HG02973 (cell line): ENCODE data around the gene PCTP.

Experiments
- ATAC-seq: cut with Tn5 transposase; IDR thresholded peaks from one replicate; pipeline ENCODE4 v1.9.1; 2021; ENCODE audit warnings: moderate library complexity; ENCODE audit not compliant: unreplicated experiment

PCTP gene

DNA sequence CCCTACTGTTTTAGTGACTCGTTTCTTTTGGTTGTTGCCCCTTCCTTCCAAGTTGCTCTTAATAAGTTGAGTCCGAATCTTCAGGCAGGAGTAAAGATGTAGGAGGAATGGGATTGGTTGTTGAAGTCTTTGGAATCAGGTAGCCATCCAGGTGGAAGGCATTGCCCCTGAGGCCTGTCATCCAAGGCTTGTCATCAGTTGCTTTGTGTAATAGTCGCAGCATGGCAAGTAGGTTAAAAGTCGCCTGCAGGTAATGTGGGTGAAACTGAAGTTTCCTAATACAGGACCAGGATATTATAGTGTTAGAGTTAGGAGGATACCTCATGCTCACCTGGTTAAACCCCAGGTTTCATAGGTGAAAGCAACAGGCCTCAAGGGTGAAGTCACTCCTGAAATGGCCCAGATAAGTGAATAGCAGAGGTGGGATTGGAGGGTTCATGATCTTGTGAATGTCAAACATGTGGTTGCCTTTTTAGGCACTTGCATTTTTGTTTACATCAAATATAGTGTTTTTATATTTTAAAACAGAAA, 934 bp downstream of the PCTP start:
- ATAC-seq: no peak

DNA sequence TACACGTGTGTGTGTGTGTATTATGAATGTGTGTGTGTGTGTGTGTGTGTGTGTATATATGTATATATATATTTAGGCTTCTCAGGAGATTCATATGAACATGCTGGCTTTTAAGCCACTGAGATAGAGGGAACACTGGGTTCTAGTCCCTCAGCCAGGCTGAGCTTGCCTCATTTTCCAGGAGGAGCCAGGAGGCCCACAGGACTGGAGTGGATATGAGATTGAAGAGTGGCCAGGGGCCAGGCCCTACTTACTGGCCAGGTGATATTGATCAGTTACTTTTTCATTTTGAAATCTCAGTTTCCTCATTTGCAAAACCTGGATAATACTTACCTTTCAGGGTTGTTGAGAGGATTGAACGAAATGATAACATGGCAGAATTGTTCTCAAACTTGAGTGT, 5.8 kb downstream of the PCTP start:
- no peak for ATAC-seq

DNA sequence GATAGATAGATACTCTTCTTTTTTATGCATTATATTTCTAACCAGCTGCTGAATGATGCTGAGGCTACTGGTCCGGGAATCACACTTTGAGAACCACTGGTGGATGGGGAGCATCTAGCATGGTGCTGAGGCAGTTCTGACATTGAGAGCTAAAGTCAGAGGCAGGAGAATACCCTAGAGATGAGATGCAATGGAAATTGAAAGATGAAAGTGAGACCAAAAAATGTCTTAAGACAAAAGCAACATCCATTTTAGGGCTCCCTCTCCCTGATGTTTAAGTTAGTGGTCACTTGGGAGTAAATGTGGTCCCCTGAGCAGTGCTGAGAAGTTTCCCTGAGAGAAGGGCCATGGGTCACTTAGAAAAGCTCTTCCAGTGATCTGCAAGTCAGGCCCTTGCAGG, 6.8 kb downstream of the PCTP start:
- ATAC-seq: no peak

DNA sequence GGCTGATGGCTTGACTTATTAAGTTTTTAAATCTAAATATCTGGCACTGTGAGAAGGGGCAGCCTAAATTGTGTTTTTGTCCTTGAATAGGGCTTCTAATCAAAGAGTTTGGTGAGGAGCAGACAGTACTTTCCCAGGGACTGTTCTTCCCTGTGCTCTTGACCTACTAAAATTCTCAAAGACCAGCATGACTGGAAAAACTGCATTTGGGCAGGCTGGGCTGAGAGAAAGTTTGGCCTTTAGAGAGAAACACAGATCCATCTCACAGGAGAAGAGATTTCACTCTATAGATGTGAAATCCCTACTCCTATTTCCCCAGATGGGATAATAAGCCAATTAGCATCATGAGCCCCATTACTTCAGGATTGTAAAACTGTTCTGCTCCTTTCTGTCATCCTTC, 7.3 kb downstream of the PCTP start:
- no peak for ATAC-seq

DNA sequence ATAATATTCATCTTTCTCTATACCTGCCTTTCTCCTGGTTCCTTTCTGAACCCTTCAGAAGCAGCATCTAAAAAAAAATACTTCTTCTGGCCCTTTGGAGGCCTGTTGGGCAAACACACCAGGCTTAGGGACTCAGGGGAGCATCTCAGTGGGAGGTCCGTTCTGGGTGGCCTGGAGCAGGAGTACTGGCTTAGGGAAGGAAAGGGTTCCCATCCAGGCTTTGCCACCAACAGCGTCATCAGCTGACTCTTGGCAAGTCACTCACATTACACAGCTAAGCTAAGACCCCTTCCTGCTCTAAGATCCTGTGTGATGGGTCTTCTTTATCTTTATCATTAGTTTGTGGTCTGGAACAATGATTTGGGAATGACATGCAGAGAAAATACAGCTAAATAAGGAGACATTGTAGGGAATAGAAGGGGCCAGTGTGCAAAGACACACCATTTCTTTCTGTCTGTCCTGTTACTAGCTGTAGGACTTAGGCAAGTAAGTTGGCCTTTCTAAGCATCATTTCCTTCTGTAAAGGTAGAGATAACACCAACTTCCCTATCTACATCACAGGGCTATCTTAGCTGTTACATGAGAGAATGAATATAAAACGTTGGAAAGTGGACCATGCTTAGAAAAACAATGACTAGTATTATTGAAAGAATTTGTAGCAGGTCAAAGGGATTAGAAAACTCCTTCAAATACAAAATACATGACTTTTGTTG, 9.9 kb downstream of the PCTP start:
- no peak for ATAC-seq

DNA sequence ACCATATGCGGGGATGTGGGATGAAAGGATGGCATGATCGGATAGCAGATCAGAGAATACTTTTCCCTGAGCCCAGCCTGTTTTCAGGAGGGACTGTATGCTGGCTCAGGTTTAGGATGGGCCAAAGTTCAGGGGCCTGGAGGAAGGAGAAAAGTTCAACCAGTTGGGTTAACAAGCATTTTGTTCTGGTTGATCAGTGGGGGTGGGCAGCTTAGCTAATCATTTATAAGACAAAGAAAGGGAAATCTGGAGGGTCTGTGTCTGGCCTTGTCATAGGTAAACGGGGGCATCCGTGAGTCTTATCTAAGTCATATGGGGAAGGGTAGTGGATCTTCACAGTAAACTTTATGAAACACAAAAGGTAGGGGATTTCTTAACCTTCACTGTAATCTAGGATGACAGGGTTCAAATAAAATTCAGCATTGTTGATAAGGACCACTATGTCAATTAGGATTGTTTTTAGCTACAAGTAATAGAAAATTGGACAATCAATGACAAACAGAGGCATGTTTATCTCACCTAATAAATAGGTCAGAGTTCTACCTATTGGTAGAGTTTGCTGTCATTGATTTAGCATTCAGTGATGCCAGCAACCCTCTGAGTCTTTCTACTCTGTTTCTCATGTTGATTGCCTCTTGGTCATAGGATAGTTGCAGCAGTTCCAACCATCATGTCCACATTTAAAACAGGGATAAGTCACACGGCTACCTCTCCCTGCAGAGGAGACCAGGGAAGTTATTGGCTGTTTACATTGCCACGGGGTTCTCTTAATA, 11.4 kb downstream of the PCTP start:
- no peak for ATAC-seq

DNA sequence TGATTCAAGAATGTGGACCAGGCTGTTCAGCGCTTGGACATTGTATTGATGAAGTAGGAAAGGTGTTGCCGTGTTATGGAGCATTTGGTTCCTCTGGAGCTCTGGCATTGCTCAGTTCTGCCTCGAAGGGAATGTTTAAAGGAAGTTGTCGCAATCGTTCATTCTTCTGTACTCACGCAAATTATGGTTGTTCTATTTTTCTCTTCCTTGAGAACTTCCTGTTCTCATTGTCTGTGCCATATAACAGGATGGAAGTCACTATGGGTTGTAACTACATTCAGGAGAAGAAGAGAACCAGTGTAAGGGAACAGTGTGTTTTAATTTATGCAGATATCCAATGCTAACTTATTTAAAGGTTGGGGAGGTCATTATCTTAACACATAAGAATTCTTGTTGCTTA, 13.0 kb downstream of the PCTP start:
- no peak for ATAC-seq

DNA sequence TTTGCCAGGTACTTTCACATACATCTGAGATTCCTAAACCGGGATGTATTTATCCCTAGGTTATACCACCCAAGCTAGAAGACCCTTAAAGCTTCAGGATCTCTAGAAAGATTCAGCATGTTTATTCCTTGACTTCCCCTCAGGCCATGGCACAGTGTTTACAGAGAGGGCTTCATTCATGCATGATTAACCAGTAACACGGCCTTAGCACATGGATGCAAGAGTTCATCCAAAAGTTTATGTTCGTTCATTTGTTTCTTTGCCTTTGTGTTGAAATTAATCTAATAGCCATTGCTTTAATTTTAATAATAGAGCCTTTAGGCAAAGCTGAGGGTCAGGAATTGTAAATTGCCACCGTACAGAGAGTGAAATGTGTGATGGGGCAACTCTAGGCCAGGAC, 13.8 kb downstream of the PCTP start:
- ATAC-seq: no peak

DNA sequence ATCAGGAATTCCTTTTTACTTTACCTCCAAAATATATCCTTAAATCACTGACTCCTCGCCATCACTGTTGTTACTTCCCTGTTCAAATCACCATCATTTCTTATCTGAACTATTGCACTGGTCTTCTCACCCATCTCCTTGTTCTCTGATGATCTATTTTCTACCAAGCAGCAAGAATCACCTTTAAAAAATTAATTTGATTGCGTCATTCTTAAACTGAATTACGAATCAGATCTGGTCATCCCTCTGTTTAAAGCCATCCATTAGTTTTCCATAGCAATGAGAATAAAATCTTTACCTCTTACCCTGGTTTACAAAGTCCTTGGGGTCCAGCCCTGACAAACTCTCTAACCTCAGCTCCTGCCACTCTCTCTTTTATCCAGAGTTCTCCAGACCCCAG, 14.6 kb downstream of the PCTP start:
- no peak for ATAC-seq

DNA sequence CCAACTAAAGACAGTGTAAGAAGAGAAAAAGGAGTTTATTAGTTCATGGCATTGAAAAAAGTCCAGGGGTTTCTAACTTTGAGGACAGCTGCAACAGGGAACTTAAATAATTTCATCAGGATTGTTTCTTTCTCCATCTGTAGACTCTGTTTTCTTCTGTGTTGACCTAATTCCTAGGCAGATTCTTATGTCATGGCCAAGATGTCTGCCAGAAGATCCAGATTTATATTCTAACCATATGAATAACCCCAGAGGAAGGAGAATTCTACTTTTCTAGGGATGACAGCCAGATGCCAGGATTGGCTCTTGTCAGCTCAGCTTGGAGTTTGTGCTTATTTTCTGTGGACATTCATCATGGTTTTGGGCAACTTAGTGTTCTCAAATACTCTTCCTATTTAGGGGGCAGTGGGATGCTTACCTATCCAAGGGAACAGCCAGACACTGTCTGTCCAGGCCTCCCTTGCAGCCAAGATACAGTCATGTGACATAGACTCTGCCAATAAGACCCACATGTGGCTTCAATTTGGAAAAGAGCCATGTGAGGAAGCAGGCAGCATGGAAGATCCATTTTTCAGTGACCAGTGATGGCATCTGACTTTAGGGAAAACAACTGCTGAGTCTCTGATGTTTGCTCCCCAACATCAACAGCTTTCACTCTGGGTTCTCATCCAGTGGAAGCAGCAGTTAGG, 18.2 kb downstream of the PCTP start:
- ATAC-seq: no peak

DNA sequence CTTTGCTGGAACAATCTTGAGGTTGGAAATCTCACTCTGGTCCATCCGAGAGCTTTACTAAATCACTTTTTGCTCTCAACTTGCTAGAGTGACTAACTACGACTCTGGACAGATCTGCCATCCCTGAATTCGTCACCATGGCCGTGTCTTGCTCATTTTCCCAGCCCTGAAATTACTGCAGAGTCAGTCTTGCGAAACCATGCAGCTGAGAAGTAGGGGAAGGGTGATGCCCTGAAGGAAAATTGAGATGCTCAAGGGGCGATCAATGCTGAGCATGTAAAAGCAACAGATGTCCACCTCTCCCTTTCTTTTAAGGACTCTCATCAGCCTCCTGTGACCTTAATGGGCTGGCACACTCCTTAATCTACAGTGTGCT, 18.8 kb downstream of the PCTP start:
- no peak for ATAC-seq

DNA sequence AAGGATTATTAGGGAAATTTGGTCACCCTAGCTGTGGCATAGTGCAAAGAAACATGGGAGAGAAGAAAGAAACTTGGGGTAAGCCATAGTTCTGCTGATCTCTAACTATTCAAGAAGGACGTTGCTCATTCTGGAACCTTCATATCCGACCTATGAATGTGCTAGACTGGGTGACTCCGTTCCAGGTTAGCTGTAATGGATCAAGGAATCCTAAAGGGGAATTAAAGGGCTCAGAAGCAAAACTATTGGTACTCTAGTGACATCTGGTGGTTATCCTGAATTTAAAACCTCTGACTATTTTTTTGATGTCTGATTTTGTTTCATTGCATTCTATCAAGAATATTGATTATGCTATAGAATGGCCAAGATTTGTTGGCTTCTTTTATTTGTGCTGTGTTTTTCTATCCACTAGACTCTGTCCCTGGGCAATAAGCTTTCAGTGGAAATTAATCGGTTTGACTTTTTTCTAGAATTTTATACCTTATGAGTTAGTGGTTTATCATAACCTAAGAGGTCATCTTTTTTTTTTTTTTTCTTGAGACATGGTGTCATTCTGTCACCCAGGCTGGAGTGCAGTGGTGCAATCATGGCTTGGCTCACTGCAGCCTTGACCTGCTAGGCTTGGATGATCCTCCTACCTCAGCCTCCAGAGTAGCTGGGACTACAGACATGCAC, 19.5 kb downstream of the PCTP start:
- no peak for ATAC-seq

DNA sequence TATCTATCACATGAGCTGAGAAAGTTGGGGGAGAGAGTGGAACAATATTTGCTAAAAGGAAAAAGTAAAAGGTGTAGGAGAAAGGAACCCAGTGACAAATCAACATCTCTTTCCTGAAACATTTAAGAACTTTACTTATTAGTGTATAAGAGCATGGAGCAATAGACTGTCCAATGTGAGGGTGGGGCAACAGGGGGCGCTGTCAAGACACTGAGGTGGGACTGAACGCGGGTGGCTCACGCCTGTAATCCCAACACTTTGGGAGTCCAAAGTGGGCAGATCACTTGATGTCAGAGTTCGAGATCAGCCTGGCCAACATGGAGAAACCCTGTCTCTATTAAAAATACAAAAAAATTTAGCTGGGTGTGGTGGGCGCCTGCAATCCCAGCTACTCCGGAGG, 21.2 kb downstream of the PCTP start:
- ATAC-seq: no peak

DNA sequence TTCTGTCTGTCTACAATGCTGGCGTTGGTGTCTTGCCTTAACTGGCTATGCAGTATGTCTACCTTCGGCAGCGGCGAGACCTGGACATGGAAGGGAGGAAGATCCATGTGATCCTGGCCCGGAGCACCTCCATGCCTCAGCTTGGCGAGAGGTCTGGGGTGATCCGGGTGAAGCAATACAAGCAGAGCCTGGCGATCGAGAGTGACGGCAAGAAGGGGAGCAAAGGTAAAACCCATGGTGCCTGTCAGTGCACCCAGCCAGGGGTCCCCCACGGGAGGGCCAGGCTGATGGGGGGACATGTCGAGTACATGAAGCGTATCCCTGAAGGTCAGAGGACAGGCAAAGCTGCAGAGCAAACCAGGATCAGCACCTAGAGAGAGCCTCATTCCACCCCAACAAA, 22.8 kb downstream of the PCTP start:
- no peak for ATAC-seq

DNA sequence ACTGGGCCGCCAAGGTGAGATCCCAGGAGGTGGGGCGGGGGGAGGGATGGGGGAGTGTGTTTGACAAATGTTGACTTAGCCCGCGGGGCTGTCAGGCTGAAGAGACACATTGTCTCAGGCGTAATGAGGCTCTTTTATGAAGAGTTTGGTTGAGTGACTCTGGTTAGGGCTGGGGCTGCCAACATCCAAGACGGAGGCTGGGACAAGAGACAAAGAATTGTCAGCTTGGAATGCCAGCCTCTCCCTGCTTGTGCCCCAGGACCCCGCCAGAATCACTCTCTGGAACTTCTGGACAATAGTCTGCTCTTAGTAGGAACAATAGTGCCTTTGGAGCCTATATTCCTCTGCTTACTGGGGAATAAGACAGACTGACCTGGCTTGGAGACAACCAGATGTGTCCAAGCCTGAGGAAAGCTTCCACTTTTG, 24.0 kb downstream of the PCTP start:
- ATAC-seq: no peak

DNA sequence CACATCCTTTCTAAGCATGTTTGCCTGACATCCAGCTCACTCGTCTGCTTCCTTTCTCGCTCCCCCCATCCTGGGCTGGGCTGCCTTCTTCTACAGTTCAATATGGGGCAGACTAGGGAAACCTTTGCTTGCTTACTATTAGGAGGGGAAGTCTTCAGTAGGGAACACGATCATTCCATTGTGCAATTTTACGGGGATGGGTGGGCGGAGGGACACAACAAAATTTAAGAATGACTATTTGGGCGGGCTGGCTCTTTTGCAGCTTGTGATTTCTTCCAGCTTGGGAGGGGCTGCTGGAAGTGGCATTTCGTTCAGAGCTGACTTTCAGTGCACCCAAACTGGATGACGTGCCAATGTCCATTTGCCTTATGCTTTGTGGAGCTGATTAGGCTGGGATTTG, 25.4 kb downstream of the PCTP start:
- ATAC-seq: no peak

DNA sequence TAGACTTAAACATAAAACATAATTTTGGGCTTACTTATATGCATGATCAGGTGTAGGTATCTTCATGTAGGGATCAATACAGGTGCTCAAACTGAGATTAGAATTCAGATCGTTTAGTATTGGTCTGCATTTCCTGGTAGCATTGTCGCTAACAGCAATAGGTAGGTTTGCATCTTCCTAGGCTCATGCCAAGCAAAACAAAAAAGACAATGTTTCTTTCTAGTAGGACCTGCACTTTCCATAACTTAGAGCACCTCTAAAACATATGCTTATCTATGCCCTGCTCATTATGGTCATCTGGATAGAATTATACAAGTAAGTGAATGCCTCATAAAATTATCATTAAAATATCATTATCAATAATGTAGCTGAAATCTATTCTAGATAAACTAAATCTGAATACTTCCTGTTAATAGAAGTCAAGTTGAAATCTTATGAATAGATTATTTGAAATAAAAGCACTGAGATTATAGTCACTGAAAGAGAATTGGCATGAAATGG, 26.7 kb downstream of the PCTP start:
- ATAC-seq: no peak

DNA sequence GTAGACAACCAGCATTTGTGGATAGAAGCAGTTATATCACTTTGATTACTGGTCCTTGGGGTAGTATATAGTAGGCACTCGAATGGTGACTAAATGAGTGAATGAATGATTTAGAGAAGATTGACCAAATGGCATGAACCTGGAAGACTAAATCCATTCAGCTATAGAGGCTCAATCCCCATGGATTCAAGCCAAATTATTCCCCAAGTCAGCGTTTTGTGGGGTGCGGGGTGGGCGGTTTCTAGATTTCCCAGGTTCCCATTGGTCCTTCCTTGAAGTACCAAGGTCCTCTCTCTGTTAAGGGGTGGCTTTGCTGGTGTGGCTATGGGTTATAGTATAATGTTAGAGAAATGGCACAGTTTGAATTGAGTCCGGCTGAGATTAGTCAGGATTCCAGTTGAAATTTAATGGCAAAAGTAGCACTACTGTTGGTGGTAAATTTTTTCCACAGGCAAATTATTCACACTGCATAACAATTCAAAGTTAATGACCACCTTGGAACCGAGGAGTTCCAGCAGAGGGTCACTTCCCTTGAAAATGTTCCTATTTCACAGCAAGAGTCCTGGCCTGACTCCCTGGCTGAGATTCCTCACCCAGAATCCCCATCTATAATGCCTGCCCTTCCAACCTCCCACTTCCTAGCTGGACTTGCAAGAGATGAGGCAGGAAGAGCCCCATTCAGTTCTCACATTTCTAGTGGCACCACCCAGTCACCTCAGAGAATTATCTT, 27.7 kb downstream of the PCTP start:
- no peak for ATAC-seq

DNA sequence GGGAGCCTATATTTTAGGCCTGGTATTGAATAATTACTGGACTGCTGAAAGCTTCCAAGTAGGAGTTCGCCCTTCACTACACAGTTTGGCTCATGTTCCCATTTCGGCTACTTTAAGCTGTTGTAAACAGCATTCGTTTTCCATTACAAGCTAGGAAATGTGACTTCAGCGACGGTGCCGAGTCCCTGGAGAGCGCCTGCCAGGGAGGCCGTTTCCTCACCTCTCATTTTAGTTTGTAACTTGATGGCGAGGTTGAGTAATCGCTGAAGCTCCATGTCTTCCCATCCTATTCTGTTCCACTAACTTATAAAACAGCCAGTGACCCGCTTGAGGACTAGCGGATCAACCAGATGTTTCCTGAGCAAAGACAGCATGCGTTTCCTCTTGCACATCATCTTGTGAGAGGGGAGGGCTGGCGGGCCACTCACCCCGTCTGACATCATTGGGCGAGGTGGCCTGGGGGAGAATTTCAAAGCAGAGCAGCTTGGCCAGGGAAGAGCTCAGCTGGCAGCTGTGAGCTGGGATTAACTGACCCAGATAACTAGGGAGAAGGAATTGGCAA, 32.9 kb downstream of the PCTP start:
- no peak for ATAC-seq

DNA sequence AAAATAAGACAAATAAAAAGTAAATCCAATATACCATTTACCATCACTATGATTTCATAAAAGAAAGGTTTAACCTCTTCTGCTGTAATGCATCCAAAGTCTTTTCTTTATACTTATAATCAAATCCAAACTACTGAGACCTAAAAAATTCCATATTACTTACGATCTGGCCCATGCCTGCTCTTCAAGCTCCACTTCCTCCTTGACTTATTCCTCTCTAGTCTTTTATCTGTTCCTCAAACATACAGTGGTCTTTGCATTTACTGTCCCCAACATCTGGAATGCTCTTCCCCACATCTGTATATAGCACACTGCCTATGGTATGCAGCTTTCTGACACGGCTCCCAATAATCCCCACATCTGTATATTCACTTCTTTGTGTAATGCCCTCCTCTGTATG, 33.8 kb downstream of the PCTP start:
- ATAC-seq: no peak
